GM10847 (cell line): ENCODE data around the gene ARFRP1.
A peak's percentile ranks its signal among the peaks of the same experiment; 100 is the strongest.

Source experiments
- POLR2A ChIP-seq: IDR thresholded peaks from 2 replicates; pipeline ENCODE4 v1.6.1; 2011; ENCODE audit not compliant: insufficient read length; ENCODE audit errors: extremely low read depth

Gene ARFRP1

GRCh38 chr20:63737945-63738686 is 30.3 kb upstream of the ARFRP1 start:
- peak; percentile 18 for TF ChIP-seq POLR2A

- no peak for TF ChIP-seq POLR2A
Observed at GRCh38 chr20:63737695-63737944, 29.8 kb upstream of the ARFRP1 start.

GRCh38 chr20:63736893-63737694 is 29.3 kb upstream of the ARFRP1 start:
- TF ChIP-seq POLR2A = no peak

- TF ChIP-seq POLR2A = peak; percentile 13
Observed at GRCh38 chr20:63735859-63736718, 28.3 kb upstream of the ARFRP1 start, which contains the start of gene LIME1. LIME1 (plus strand) TSS chr20:63736664; CDS start chr20:63737550, 886 bp downstream.

- TF ChIP-seq POLR2A = no peak
Observed at GRCh38 chr20:63734946-63735858, 27.4 kb upstream of the ARFRP1 start.

GRCh38 chr20:63734111-63734945 is 26.6 kb upstream of the ARFRP1 start:
- TF ChIP-seq POLR2A = no peak

- TF ChIP-seq POLR2A = no peak
Observed at GRCh38 chr20:63733579-63734081, 25.9 kb upstream of the ARFRP1 start.

- no peak for TF ChIP-seq POLR2A
Observed at GRCh38 chr20:63733117-63733516, 25.3 kb upstream of the ARFRP1 start.

GRCh38 chr20:63732118-63733095 is 24.6 kb upstream of the ARFRP1 start:
- TF ChIP-seq POLR2A = no peak

- TF ChIP-seq POLR2A = no peak
Observed at GRCh38 chr20:63731410-63731809, 23.6 kb upstream of the ARFRP1 start.

GRCh38 chr20:63718996-63719395 is 11.2 kb upstream of the ARFRP1 start:
- no peak for TF ChIP-seq POLR2A

GRCh38 chr20:63714858-63715257 is 7.1 kb upstream of the ARFRP1 start:
- no peak for TF ChIP-seq POLR2A
